Uterus (tissue), 4 donors: ENCODE measurements around the gene VWF. TPM values are rescaled to one million over a fixed set of nuclear protein-coding genes. Genes with fewer than 3 reads are reported as not detected.
A peak's percentile ranks its signal among the peaks of the same experiment; 100 is the strongest.

ENCODE experiments used
- DNase-seq, 2 donors: peaks; one replicate each; pipeline ENCODE4 v3.0.0-alpha.2; 2019 to 2020
- H3K27ac ChIP-seq, 2 donors: fragments of 200-600 bp; sonication (generic); 1 replicate in 1 of 2; 2 replicates in 1 of 2; pipeline ENCODE4 v1.5.1; 2016 to 2018
- H3K27me3 ChIP-seq, 2 donors: fragments of 200-600 bp; sonication (generic); one replicate each; pipeline ENCODE4 v1.5.1; 2018 to 2019; ENCODE audit warnings: control low read depth in 1 of 2
- H3K36me3 ChIP-seq, 2 donors: fragments of 200-600 bp; sonication (generic); one replicate each; pipeline ENCODE4 v1.5.1; 2019; ENCODE audit warnings: control low read depth in 1 of 2
- H3K4me1 ChIP-seq, 2 donors: fragments of 200-600 bp; sonication (generic); one replicate each; pipeline ENCODE4 v1.5.1; 2018 to 2019; ENCODE audit warnings: control low read depth in 1 of 2
- H3K4me3 ChIP-seq, 2 donors: fragments of 200-600 bp; sonication (generic); 1 replicate in 1 of 2; 2 replicates in 1 of 2; pipeline ENCODE4 v1.5.1; 2018 to 2019; ENCODE audit warnings: mild to moderate bottlenecking in 1 of 2
- H3K9me3 ChIP-seq, 2 donors: fragments of 200-600 bp; sonication (generic); one replicate each; pipeline ENCODE4 v1.5.1; 2019; ENCODE audit warnings: control low read depth in 1 of 2
- CTCF ChIP-seq, 4 experiments: fragments of 200-600 bp in 2 of 4; fragments of 450-650 bp in 2 of 4; sonication (generic) in 2 of 4; IDR thresholded peaks; one replicate each; pipeline ENCODE4 v1.5.1; 2016 to 2019; ENCODE audit warnings: antibody characterized with exemption in 4 of 4, mild to moderate bottlenecking in 2 of 4, moderate library complexity in 1 of 4
- POLR2A ChIP-seq, 2 donors: fragments of 450-650 bp; IDR thresholded peaks; one replicate each; pipeline ENCODE4 v1.6.1; 2016; ENCODE audit warnings: antibody characterized with exemption in 2 of 2, mild to moderate bottlenecking in 1 of 2, moderate library complexity in 1 of 2
- intact Hi-C: fragments of 100-400 bp; cut with DNase I; formaldehyde crosslinking; loops from one replicate; pipeline ENCODE4 v1.15.1; 2023; ENCODE audit warnings: low total_unique reads
- total RNA-seq, 4 donors: library from RNA; depleted of rRNA in 3 of 4; stranded (reverse); fragments of >200 nt in 3 of 4; gene quantifications; one replicate each; pipeline versions ENCODE4 v1.1.0 to v1.2.4, GENCODE V29; 2014 to 2023
- donor health status: DM: yes; HTN: yes; CAD: no.

VWF gene
- total RNA-seq, 4 donors from 2014 or later = 122 to 949 (median 380) TPM

- Histone ChIP-seq H3K27ac (no peak overlapping the region), H3K4me1 (no peaks in the 10 kb centered on the region), H3K27me3 (no peaks in the 10 kb centered on the region), H3K36me3 (no peaks in the 10 kb centered on the region), H3K9me3 (no peaks in the 10 kb centered on the region), H3K4me3 (no peak overlapping the region)
- TF ChIP-seq POLR2A (IDR thresholded peaks at IDR 0.05) (no peak), CTCF (IDR thresholded peaks at IDR 0.05) (no peak)
- intact Hi-C loops = no loop called here
- no peak for DNase-seq
These were observed 155.1 kb downstream of the VWF start for GRCh38 chr12:5969156-5969973.

GRCh38 chr12:5967645-5968415 lies 156.6 kb downstream of the VWF start:
- no peaks in the 10 kb centered on the region for H3K27me3 ChIP-seq
- no peaks in the 10 kb centered on the region for H3K36me3 ChIP-seq
- H3K4me3 ChIP-seq = no peak overlapping the region
- intact Hi-C loops = no loop called here
- no peak for DNase-seq
- TF ChIP-seq CTCF (IDR thresholded peaks at IDR 0.05) (no peak), POLR2A (IDR thresholded peaks at IDR 0.05) (no peak)
- no peaks in the 10 kb centered on the region for H3K9me3 ChIP-seq
- no peaks in the 10 kb centered on the region for H3K4me1 ChIP-seq
- H3K27ac ChIP-seq = no peak overlapping the region

- TF ChIP-seq CTCF (IDR thresholded peaks at IDR 0.05) (no peak), POLR2A (IDR thresholded peaks at IDR 0.05) (no peak)
- no peak overlapping the region for H3K27ac ChIP-seq
- no peaks in the 10 kb centered on the region for H3K36me3 ChIP-seq
- no peaks in the 10 kb centered on the region for H3K27me3 ChIP-seq
- DNase-seq = no peak
- intact Hi-C loops = no loop called here
- H3K4me3 ChIP-seq = no peak overlapping the region
- no peaks in the 10 kb centered on the region for H3K9me3 ChIP-seq
- H3K4me1 ChIP-seq = no peaks in the 10 kb centered on the region
These were observed 157.9 kb downstream of the VWF start for GRCh38 chr12:5966486-5967095.

GRCh38 chr12:5965950-5966383 lies 158.5 kb downstream of the VWF start:
- no peaks in the 10 kb centered on the region for H3K4me1 ChIP-seq
- no peak overlapping the region for H3K4me3 ChIP-seq
- no peaks in the 10 kb centered on the region for H3K36me3 ChIP-seq
- intact Hi-C loops = no loop called here
- TF ChIP-seq CTCF (IDR thresholded peaks at IDR 0.05) (peak; percentile 30 to 55 (median 42)), POLR2A (IDR thresholded peaks at IDR 0.05) (no peak)
- no peaks in the 10 kb centered on the region for H3K27me3 ChIP-seq
- no peaks in the 10 kb centered on the region for H3K9me3 ChIP-seq
- no peak overlapping the region for H3K27ac ChIP-seq
- DNase-seq = no peak
